SK-N-SH treated with all-trans-retinoic acid at 6 μM for 48 hours (cell line): ENCODE results near the gene KLB.

Source experiments
- ESRRG ChIP-seq: fragments of 250-450 bp; sonication (Bioruptor Pico); IDR thresholded peaks from 2 replicates; pipeline ENCODE4 v1.6.1; 2021; ENCODE audit warnings: mild to moderate bottlenecking
- OSR1 ChIP-seq: fragments of 250-450 bp; sonication (Bioruptor Pico); IDR thresholded peaks from 2 replicates; pipeline ENCODE4 v1.8.0; 2022; ENCODE audit warnings: moderate library complexity, mild to moderate bottlenecking, inconsistent platforms
- PATZ1 ChIP-seq: fragments of 250-450 bp; sonication (Bioruptor Pico); IDR thresholded peaks from 2 replicates; pipeline ENCODE4 v1.8.0; 2020; ENCODE audit warnings: mild to moderate bottlenecking, moderate library complexity, borderline replicate concordance
- SNAI2 ChIP-seq: fragments of 250-450 bp; sonication (Bioruptor Pico); IDR thresholded peaks from 2 replicates; pipeline ENCODE4 v1.5.0; 2020; ENCODE audit warnings: mild to moderate bottlenecking, moderate library complexity
- TCF4 ChIP-seq: fragments of 250-450 bp; sonication (Bioruptor Pico); IDR thresholded peaks from 2 replicates; pipeline ENCODE4 v1.8.0; 2021; ENCODE audit warnings: mild to moderate bottlenecking, moderate library complexity, borderline replicate concordance
- TOX ChIP-seq: fragments of 250-450 bp; sonication (Bioruptor Pico); IDR thresholded peaks from 2 replicates; pipeline ENCODE4 v1.8.0; 2021; ENCODE audit warnings: mild to moderate bottlenecking, moderate library complexity, borderline replicate concordance
- ZFP30 ChIP-seq: fragments of 450-650 bp; formaldehyde crosslinking; IDR thresholded peaks from 2 replicates; pipeline ENCODE4 v1.5.0; 2022; ENCODE audit warnings: mild to moderate bottlenecking, moderate library complexity
- ZNF8 ChIP-seq: fragments of 450-650 bp; formaldehyde crosslinking; IDR thresholded peaks from 2 replicates; pipeline ENCODE4 v1.5.0; 2020; ENCODE audit warnings: mild to moderate bottlenecking, moderate library complexity

GRCh38 chr4:39363773-39364393, 42.8 kb upstream of the KLB start:
- TF ChIP-seq SNAI2 (no peak), ESRRG (CRISPR knock-in tag) (no peak), PATZ1 (CRISPR knock-in tag) (no peak), TCF4 (no peak), TOX (CRISPR knock-in tag) (no peak), OSR1 (CRISPR knock-in tag) (no peak), ZFP30 (CRISPR knock-in tag) (no peak), ZNF8 (no peak)
